NCI-H2029 (cell line): ENCODE measurements around the gene MYH14.
"Not testable (repeated sequence)": the region's sequence is repeated elsewhere in the genome, so short reads cannot be mapped to it uniquely, and the experiment has no call there.

Experiments used
- DNase-seq: peaks from one replicate; lab custom pipeline; 2025; lab: John Stamatoyannopoulos, UW

The MYH14 gene

GRCh38 chr19:50320051-50320450 lies 116.6 kb downstream of the MYH14 start:
- no peak for DNase-seq

- DNase-seq = no peak
These were observed 117.2 kb downstream of the MYH14 start for GRCh38 chr19:50320596-50320995.

GRCh38 chr19:50321831-50322230 lies 118.4 kb downstream of the MYH14 start:
- no peak for DNase-seq

GRCh38 chr19:50322234-50322633 lies 118.8 kb downstream of the MYH14 start:
- DNase-seq = no peak

- DNase-seq = no peak
These were observed 119.7 kb downstream of the MYH14 start for GRCh38 chr19:50322931-50323781.

GRCh38 chr19:50323782-50324133 lies 120.3 kb downstream of the MYH14 start:
- no peak for DNase-seq

GRCh38 chr19:50324331-50324730 lies 120.9 kb downstream of the MYH14 start:
- no peak for DNase-seq

GRCh38 chr19:50325310-50326100 lies 122.1 kb downstream of the MYH14 start:
- peak; percentile 92 for DNase-seq

- no peak for DNase-seq
These were observed 122.8 kb downstream of the MYH14 start for GRCh38 chr19:50326101-50326664.

- DNase-seq = no peak
These were observed 123.6 kb downstream of the MYH14 start for GRCh38 chr19:50327013-50327412.

- no peak for DNase-seq
These were observed 124.2 kb downstream of the MYH14 start for GRCh38 chr19:50327461-50328223.

- DNase-seq = no peak
These were observed 124.9 kb downstream of the MYH14 start for GRCh38 chr19:50328224-50328872.

- DNase-seq = no peak
These were observed 125.4 kb downstream of the MYH14 start for GRCh38 chr19:50328873-50329145.

- peak; percentile 100 for DNase-seq
These were observed 125.9 kb downstream of the MYH14 start, which contains the start of gene KCNC3 for GRCh38 chr19:50329146-50329925. Gene KCNC3, minus strand, starts transcription at chr19:50329377. Its CDS starts 295 bp downstream, at chr19:50329082.

GRCh38 chr19:50329926-50330294 lies 126.5 kb downstream of the MYH14 start:
- DNase-seq = not testable (repeated sequence)

- DNase-seq = peak; percentile 83
These were observed 127.1 kb downstream of the MYH14 start for GRCh38 chr19:50330365-50331078.

GRCh38 chr19:50331221-50331993 lies 128.0 kb downstream of the MYH14 start:
- DNase-seq = no peak

- no peak for DNase-seq
These were observed 128.5 kb downstream of the MYH14 start for GRCh38 chr19:50331994-50332243.

- no peak for DNase-seq
These were observed 129.0 kb downstream of the MYH14 start for GRCh38 chr19:50332244-50333038.
